HG02981 (cell line): ENCODE data around the gene SLC15A4.
"Not testable (repeated sequence)": the region's sequence is repeated elsewhere in the genome, so short reads cannot be mapped to it uniquely, and the experiment has no call there.

Experiments
- ATAC-seq: cut with Tn5 transposase; IDR thresholded peaks from one replicate; pipeline ENCODE4 v1.9.1; 2021; ENCODE audit warnings: mild to moderate bottlenecking, moderate library complexity; ENCODE audit not compliant: unreplicated experiment

SLC15A4 gene

GRCh38 chr12:128814411-128815261 is 9.1 kb downstream of the SLC15A4 start:
- no peak for ATAC-seq

- ATAC-seq: peak; percentile 26
Observed at GRCh38 chr12:128813883-128814282, 9.9 kb downstream of the SLC15A4 start.

- ATAC-seq: no peak
Observed at GRCh38 chr12:128813392-128813791, 10.4 kb downstream of the SLC15A4 start.

GRCh38 chr12:128811806-128812205 is 12.0 kb downstream of the SLC15A4 start:
- no peak for ATAC-seq

- ATAC-seq: peak; percentile 83
Observed at GRCh38 chr12:128810182-128811127, 13.3 kb downstream of the SLC15A4 start.

- no peak for ATAC-seq
Observed at GRCh38 chr12:128808651-128809050, 15.1 kb downstream of the SLC15A4 start.

GRCh38 chr12:128807161-128807724 is 16.5 kb downstream of the SLC15A4 start:
- ATAC-seq: no peak

GRCh38 chr12:128806573-128806972 is 17.2 kb downstream of the SLC15A4 start:
- no peak for ATAC-seq

GRCh38 chr12:128805406-128805805 is 18.4 kb downstream of the SLC15A4 start:
- ATAC-seq: not testable (repeated sequence)

- ATAC-seq: no peak
Observed at GRCh38 chr12:128804762-128805161, 19.0 kb downstream of the SLC15A4 start.

GRCh38 chr12:128803788-128804187 is 20.0 kb downstream of the SLC15A4 start:
- ATAC-seq: no peak

- no peak for ATAC-seq
Observed at GRCh38 chr12:128802756-128803155, 21.0 kb downstream of the SLC15A4 start.

- no peak for ATAC-seq
Observed at GRCh38 chr12:128801879-128802391, 21.8 kb downstream of the SLC15A4 start.

- ATAC-seq: no peak
Observed at GRCh38 chr12:128800606-128801005, 23.2 kb downstream of the SLC15A4 start.

- ATAC-seq: no peak
Observed at GRCh38 chr12:128798571-128799341, 25.0 kb downstream of the SLC15A4 start.

- peak; percentile 61 for ATAC-seq
Observed at GRCh38 chr12:128797119-128798118, 26.3 kb downstream of the SLC15A4 start.

- ATAC-seq: no peak
Observed at GRCh38 chr12:128796439-128797118, 27.2 kb downstream of the SLC15A4 start.

GRCh38 chr12:128795530-128796361 is 28.0 kb downstream of the SLC15A4 start:
- ATAC-seq: no peak
